Measurements from ENCODE around the gene GPR158. TPM values are rescaled to one million over a fixed set of nuclear protein-coding genes. Genes with fewer than 3 reads are reported as not detected.
A peak's percentile ranks its signal among the peaks of the same experiment; 100 is the strongest.

The GPR158 gene
- total RNA-seq, 1 experiment from 2014 or later: not detected

DNA sequence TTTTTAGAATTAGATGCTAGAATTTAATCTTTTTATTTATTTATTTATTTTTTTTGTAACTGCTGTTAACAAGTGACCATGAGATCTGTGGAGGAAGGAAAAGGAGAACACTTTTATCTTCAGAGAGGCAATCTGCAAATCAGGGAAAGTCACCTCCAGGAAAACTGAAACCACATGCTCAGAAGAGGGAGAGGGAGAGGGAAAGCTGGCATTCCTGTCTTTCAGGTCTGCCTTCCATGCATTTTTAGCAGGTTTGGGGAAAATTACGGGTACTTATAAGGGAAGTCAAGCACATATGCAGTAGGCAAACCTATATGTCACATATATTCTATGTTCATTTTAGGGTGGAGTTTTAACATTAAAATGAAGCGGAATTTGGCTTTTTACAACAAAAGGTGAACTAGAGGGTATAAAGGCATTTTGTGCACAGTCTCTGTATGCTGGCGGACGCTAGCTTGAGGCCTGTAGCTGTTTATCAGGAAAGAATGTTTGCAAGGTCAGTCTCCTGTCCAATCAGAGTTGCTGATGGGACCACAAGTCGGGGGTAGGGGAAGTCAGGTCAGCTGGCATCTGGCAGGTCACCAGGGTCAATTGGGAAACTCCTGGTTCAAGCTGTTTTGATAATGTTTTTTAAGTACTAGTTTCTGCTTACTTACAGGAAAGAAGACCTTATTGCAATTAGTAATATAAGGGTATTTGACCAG is 333.5 kb downstream of the GPR158 start:
- Mint-ChIP-seq H3K27me3 (ENCODE audit: insufficient read depth, unreplicated experiment) (peaks cover 48% of the 10 kb centered on the region), H3K9me3 (ENCODE audit: unreplicated experiment) (no peaks in the 10 kb centered on the region), H3K27ac (ENCODE audit: low read depth, unreplicated experiment) (no peak overlapping the region), H3K36me3 (ENCODE audit: insufficient read depth, unreplicated experiment) (no peaks in the 10 kb centered on the region), H3K4me1 (ENCODE audit: insufficient read depth, unreplicated experiment) (no peaks in the 10 kb centered on the region), H3K4me3 (ENCODE audit: unreplicated experiment) (no peak overlapping the region)
- DNase-seq (ENCODE audit: unreplicated experiment): no peak
- intact Hi-C loops (cut with micrococcal nuclease): no loop called here
- CTCF ChIA-PET: interaction anchor here (0.5 kb wide), 1 partner anchor 13 kb away, joined by 3 read pairs; no protein-coding TSS in a partner anchor
- TF ChIP-seq, protein P1, sequence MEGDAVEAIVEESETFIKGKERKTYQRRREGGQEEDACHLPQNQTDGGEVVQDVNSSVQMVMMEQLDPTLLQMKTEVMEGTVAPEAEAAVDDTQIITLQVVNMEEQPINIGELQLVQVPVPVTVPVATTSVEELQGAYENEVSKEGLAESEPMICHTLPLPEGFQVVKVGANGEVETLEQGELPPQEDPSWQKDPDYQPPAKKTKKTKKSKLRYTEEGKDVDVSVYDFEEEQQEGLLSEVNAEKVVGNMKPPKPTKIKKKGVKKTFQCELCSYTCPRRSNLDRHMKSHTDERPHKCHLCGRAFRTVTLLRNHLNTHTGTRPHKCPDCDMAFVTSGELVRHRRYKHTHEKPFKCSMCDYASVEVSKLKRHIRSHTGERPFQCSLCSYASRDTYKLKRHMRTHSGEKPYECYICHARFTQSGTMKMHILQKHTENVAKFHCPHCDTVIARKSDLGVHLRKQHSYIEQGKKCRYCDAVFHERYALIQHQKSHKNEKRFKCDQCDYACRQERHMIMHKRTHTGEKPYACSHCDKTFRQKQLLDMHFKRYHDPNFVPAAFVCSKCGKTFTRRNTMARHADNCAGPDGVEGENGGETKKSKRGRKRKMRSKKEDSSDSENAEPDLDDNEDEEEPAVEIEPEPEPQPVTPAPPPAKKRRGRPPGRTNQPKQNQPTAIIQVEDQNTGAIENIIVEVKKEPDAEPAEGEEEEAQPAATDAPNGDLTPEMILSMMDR (IDR thresholded peaks at IDR 0.05; ENCODE audit: unreplicated experiment): no peak
- no TSS peak for BruUV-seq (replicated peaks)
- POLR2A ChIA-PET: interaction anchor here (0.7 kb wide), 1 partner anchor 15 kb away, joined by 3 read pairs; no protein-coding TSS in a partner anchor

DNA sequence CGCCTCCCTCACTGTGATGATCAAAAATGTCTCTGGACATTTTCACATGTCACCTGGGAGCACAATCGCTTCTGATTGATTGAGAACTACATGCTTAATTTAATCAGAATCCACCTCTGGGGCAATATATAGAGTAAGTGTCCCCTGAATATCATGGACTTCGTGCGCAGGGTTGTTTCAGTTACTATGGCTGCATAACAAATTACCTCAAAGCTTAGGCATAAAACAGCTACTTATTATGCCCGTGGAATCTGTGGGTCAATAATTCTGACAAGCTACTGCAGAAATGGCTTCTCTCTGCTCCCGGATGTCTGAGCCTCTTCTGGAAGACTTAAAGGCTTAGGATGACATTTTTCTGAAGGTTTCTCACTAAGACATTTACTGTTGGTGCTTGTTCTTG is 334.4 kb downstream of the GPR158 start:
- Mint-ChIP-seq H3K4me3 (ENCODE audit: unreplicated experiment) (no peak overlapping the region), H3K27me3 (ENCODE audit: insufficient read depth, unreplicated experiment) (peaks cover 49% of the 10 kb centered on the region), H3K4me1 (ENCODE audit: insufficient read depth, unreplicated experiment) (no peaks in the 10 kb centered on the region), H3K9me3 (ENCODE audit: unreplicated experiment) (no peaks in the 10 kb centered on the region), H3K27ac (ENCODE audit: low read depth, unreplicated experiment) (no peak overlapping the region), H3K36me3 (ENCODE audit: insufficient read depth, unreplicated experiment) (no peaks in the 10 kb centered on the region)
- ChIA-PET POLR2A (no interaction called here), CTCF (no interaction called here)
- TF ChIP-seq, protein P1 (IDR thresholded peaks at IDR 0.05; ENCODE audit: unreplicated experiment): no peak
- intact Hi-C loops (cut with micrococcal nuclease): no loop called here
- DNase-seq (ENCODE audit: unreplicated experiment): no peak
- no TSS peak for BruUV-seq (replicated peaks)

DNA sequence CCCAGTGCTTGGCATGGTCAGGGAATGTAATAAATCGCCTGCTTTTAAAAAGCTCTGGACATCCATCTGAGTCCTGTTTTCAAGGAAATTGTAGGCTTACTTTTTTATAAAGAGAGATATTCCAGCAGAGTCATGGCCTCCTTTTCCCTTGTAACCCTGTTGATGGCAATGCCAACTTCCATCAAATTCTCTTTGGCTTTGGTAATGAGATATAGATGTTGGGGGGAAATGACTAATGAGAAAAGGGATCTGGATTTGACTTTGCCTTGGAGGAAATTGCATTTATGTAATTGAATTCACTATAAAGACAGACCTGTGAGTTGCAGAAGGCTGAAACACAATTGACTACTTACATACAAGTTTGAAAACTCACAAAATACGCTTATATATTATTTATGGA is 347.5 kb downstream of the GPR158 start:
- ChIA-PET CTCF (no interaction called here), POLR2A (no interaction called here)
- BruUV-seq (replicated peaks): no TSS peak
- intact Hi-C loops (cut with micrococcal nuclease): loop anchor here (5.0 kb wide), 2 partner anchors 115 to 190 kb away; no protein-coding TSS in a partner anchor
- Mint-ChIP-seq H3K36me3 (ENCODE audit: insufficient read depth, unreplicated experiment) (no peaks in the 10 kb centered on the region), H3K9me3 (ENCODE audit: unreplicated experiment) (no peaks in the 10 kb centered on the region), H3K27ac (ENCODE audit: low read depth, unreplicated experiment) (no peak overlapping the region), H3K27me3 (ENCODE audit: insufficient read depth, unreplicated experiment) (peaks cover 41% of the 10 kb centered on the region), H3K4me1 (ENCODE audit: insufficient read depth, unreplicated experiment) (no peaks in the 10 kb centered on the region), H3K4me3 (ENCODE audit: unreplicated experiment) (no peak overlapping the region)
- TF ChIP-seq, protein P1 (IDR thresholded peaks at IDR 0.05; ENCODE audit: unreplicated experiment): no peak
- DNase-seq (ENCODE audit: unreplicated experiment): no peak

DNA sequence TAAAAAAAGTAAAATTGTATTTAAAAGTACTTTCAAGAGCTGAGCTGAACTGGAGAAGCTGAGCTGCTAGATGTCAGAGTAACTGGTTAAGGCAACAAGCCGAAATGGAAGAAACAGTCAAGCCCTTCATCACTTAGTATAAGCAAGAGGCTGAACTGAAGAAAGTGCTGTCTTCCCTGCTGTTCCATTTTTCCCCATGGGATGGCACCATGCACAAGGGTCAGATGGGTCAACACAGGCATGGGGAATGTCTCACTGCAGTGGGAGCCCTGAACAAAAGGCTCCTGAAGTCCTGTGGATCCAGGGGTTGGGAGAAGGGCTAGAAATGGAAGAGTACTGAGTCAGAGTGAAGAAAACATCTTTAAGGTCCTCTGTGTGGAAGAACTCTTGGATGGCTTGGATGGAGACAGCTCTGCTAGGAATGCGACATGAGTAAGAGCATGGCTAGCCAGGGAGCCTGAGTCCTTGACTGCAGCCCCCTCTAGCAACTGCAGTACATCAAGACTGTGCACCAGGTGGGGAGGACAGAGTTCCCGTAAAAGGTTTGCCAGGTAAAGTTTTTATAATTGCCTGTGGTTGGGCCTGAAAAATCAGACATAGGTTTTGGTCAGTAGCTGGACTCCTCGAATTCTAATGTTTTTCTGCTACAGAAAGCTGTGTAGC is 348.3 kb downstream of the GPR158 start:
- Mint-ChIP-seq H3K27ac (ENCODE audit: low read depth, unreplicated experiment) (no peak overlapping the region), H3K36me3 (ENCODE audit: insufficient read depth, unreplicated experiment) (no peaks in the 10 kb centered on the region), H3K27me3 (ENCODE audit: insufficient read depth, unreplicated experiment) (peaks cover 48% of the 10 kb centered on the region), H3K9me3 (ENCODE audit: unreplicated experiment) (no peaks in the 10 kb centered on the region), H3K4me3 (ENCODE audit: unreplicated experiment) (no peak overlapping the region), H3K4me1 (ENCODE audit: insufficient read depth, unreplicated experiment) (no peaks in the 10 kb centered on the region)
- ChIA-PET CTCF (no interaction called here), POLR2A (interaction anchor here (0.6 kb wide), 1 partner anchor 15 kb away, joined by 3 read pairs; no protein-coding TSS in a partner anchor)
- peak; percentile 53 for DNase-seq (ENCODE audit: unreplicated experiment)
- TF ChIP-seq, protein P1 (IDR thresholded peaks at IDR 0.05; ENCODE audit: unreplicated experiment): peak; percentile 19
- BruUV-seq (replicated peaks): no TSS peak
- intact Hi-C loops (cut with micrococcal nuclease): loop anchor here (5.0 kb wide), 2 partner anchors 114 to 189 kb away; no protein-coding TSS in a partner anchor

Data from MCF 10A (cell line).